Neural progenitor cell (in vitro differentiated cells): ENCODE measurements around the gene SMIM36. TPM values are rescaled to one million over a fixed set of nuclear protein-coding genes. Genes with fewer than 3 reads are reported as not detected.

ENCODE experiments used
- DNase-seq: peaks from one replicate; pipeline ENCODE4 v3.0.0-alpha.2; 2016; ENCODE audit warnings: low spot score
- H2AFZ ChIP-seq: fragments of 200-600 bp; sonication (generic); replicated peaks from 2 replicates; pipeline ENCODE4 v1.6.1; 2016; ENCODE audit warnings: antibody characterized with exemption
- H3F3A ChIP-seq: fragments of 200-600 bp; sonication (generic); 2 replicates; pipeline ENCODE4 v1.6.1; 2016; ENCODE audit warnings: antibody characterized with exemption, low read depth
- H3K27ac ChIP-seq: fragments of 200-600 bp; sonication (generic); 2 replicates; pipeline ENCODE4 v1.5.1; 2016; ENCODE audit warnings: mild to moderate bottlenecking
- H3K27me3 ChIP-seq: fragments of 200-600 bp; sonication (generic); 2 replicates; pipeline ENCODE4 v1.6.1; 2016; ENCODE audit warnings: mild to moderate bottlenecking, moderate library complexity
- H3K36me3 ChIP-seq: fragments of 200-600 bp; sonication (generic); 2 replicates; pipeline ENCODE4 v1.5.1; 2016
- H3K4me1 ChIP-seq: fragments of 200-600 bp; sonication (generic); 2 replicates; pipeline ENCODE4 v1.6.1; 2016; ENCODE audit warnings: mixed run types
- H3K4me2 ChIP-seq: fragments of 200-600 bp; sonication (generic); 2 replicates; pipeline ENCODE4 v1.6.1; 2016
- H3K4me3 ChIP-seq: fragments of 200-600 bp; sonication (generic); 2 replicates; pipeline ENCODE4 v1.5.1; 2016
- H3K79me2 ChIP-seq: fragments of 200-600 bp; sonication (generic); 2 replicates; pipeline ENCODE4 v1.6.1; 2016; ENCODE audit warnings: low read depth
- H3K9ac ChIP-seq: fragments of 200-600 bp; sonication (generic); 2 replicates; pipeline ENCODE4 v1.6.1; 2016
- H3K9me3 ChIP-seq: fragments of 200-600 bp; sonication (generic); 2 replicates; pipeline ENCODE4 v1.5.1; 2016; ENCODE audit warnings: low read depth
- H4K20me1 ChIP-seq: fragments of 200-600 bp; sonication (generic); 2 replicates; pipeline ENCODE4 v1.6.1; 2016; ENCODE audit warnings: low read depth
- H3K27ac Mint-ChIP-seq: 3 replicates; pipeline ENCODE4 v1.8.0; 2021; ENCODE audit warnings: mixed read lengths
- H3K27me3 Mint-ChIP-seq: 2 replicates; pipeline ENCODE4 v1.8.0; 2022; ENCODE audit warnings: low read depth, mild to moderate bottlenecking, inconsistent platforms, moderate library complexity, mixed read lengths; ENCODE audit not compliant: insufficient read depth
- H3K36me3 Mint-ChIP-seq: 3 replicates; pipeline ENCODE4 v1.8.0; 2021; ENCODE audit warnings: mixed read lengths
- H3K4me1 Mint-ChIP-seq: 3 replicates; pipeline ENCODE4 v1.8.0; 2021; ENCODE audit warnings: mixed read lengths
- H3K4me3 Mint-ChIP-seq: 3 replicates; pipeline ENCODE4 v1.8.0; 2021; ENCODE audit warnings: mild to moderate bottlenecking, moderate library complexity, mixed read lengths
- H3K9me3 Mint-ChIP-seq: 3 replicates; pipeline ENCODE4 v1.8.0; 2020; ENCODE audit warnings: mixed read lengths
- EZH2 ChIP-seq: fragments of 200-600 bp; sonication (generic); IDR thresholded peaks from 2 replicates; pipeline ENCODE4 v1.6.1; 2017; ENCODE audit warnings: antibody characterized with exemption, mild to moderate bottlenecking, moderate library complexity
- EZH2phosphoT487 ChIP-seq: fragments of 200-600 bp; sonication (generic); IDR thresholded peaks from 2 replicates; pipeline ENCODE4 v1.6.1; 2017; ENCODE audit warnings: antibody characterized with exemption
- total RNA-seq: library from RNA; depleted of rRNA; stranded (reverse); fragments of >200 nt; gene quantifications from 2 replicates; pipeline ENCODE4 v1.2.3, GENCODE V29; 2015; ENCODE audit warnings: low replicate concordance
- TF ChIP-seq, protein P1 (sequence below): fragments of 200-600 bp; sonication (generic); IDR thresholded peaks from 2 replicates; pipeline ENCODE4 v1.5.1; 2017; ENCODE audit warnings: antibody characterized with exemption, mild to moderate bottlenecking

SMIM36 gene
- total RNA-seq, 1 donor from 2014 or later, result not detected

DNA sequence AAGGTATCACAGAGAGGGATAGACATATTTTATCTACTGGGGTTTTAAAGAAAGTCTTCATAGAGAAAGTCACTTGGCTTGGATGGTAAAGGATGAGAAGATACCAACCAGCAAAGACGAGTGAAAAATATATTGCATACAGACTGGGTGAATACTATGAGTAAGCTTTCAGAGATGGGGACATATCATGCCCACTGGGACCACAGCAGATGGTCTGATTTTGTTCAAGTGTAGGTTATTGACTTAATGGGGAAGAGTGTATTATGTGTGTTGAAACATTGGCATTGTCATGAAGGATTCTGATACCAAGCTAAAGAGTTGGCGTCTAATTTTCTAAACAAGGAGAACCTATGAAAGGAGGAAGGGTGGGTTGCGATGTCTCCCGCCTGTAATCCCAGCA lies 75.8 kb downstream of the SMIM36 start:
- no peak for DNase-seq
- Histone ChIP-seq H3K4me1 (peaks cover 15% of the 10 kb centered on the region), H3K9ac (no peak overlapping the region), H3K9me3 (no peaks in the 10 kb centered on the region), H3K27me3 (no peaks in the 10 kb centered on the region), H2AFZ (no peak overlapping the region), H3K27ac (no peak overlapping the region), H4K20me1 (no peaks in the 10 kb centered on the region), H3K79me2 (no peaks in the 10 kb centered on the region), H3F3A (peaks cover 20% of the 10 kb centered on the region), H3K4me3 (no peak overlapping the region), H3K36me3 (no peaks in the 10 kb centered on the region), H3K4me2 (no peak overlapping the region)
- Mint-ChIP-seq H3K27me3 (peaks cover 4% of the 10 kb centered on the region), H3K4me3 (no peak overlapping the region), H3K36me3 (no peaks in the 10 kb centered on the region), H3K27ac (no peak overlapping the region), H3K9me3 (no peaks in the 10 kb centered on the region), H3K4me1 (peaks cover 27% of the 10 kb centered on the region)
- TF ChIP-seq EZH2phosphoT487 (no peak), EZH2 (no peak)
- TF ChIP-seq, protein P1, sequence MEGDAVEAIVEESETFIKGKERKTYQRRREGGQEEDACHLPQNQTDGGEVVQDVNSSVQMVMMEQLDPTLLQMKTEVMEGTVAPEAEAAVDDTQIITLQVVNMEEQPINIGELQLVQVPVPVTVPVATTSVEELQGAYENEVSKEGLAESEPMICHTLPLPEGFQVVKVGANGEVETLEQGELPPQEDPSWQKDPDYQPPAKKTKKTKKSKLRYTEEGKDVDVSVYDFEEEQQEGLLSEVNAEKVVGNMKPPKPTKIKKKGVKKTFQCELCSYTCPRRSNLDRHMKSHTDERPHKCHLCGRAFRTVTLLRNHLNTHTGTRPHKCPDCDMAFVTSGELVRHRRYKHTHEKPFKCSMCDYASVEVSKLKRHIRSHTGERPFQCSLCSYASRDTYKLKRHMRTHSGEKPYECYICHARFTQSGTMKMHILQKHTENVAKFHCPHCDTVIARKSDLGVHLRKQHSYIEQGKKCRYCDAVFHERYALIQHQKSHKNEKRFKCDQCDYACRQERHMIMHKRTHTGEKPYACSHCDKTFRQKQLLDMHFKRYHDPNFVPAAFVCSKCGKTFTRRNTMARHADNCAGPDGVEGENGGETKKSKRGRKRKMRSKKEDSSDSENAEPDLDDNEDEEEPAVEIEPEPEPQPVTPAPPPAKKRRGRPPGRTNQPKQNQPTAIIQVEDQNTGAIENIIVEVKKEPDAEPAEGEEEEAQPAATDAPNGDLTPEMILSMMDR, result no peak

GRCh38 chr17:55434721-55435120 lies 76.5 kb downstream of the SMIM36 start:
- H3K27me3 ChIP-seq, result no peaks in the 10 kb centered on the region
- Mint-ChIP-seq H3K9me3 (no peaks in the 10 kb centered on the region), H3K27me3 (peaks cover 4% of the 10 kb centered on the region), H3K27ac (no peak overlapping the region), H3K4me3 (no peak overlapping the region), H3K36me3 (no peaks in the 10 kb centered on the region), H3K4me1 (peaks cover 24% of the 10 kb centered on the region)
- H3K4me1 ChIP-seq, result peaks cover 15% of the 10 kb centered on the region
- no peak for DNase-seq
- TF ChIP-seq, protein P1, result no peak
- TF ChIP-seq EZH2phosphoT487, result no peak
- no peak for TF ChIP-seq EZH2
- H3K4me2 ChIP-seq, result no peak overlapping the region
- no peak overlapping the region for H2AFZ ChIP-seq
- no peaks in the 10 kb centered on the region for H3K79me2 ChIP-seq
- no peaks in the 10 kb centered on the region for H4K20me1 ChIP-seq
- H3F3A ChIP-seq, result peaks cover 20% of the 10 kb centered on the region
- no peak overlapping the region for H3K4me3 ChIP-seq
- H3K27ac ChIP-seq, result no peak overlapping the region
- no peak overlapping the region for H3K9ac ChIP-seq
- H3K36me3 ChIP-seq, result no peaks in the 10 kb centered on the region
- H3K9me3 ChIP-seq, result no peaks in the 10 kb centered on the region

DNA sequence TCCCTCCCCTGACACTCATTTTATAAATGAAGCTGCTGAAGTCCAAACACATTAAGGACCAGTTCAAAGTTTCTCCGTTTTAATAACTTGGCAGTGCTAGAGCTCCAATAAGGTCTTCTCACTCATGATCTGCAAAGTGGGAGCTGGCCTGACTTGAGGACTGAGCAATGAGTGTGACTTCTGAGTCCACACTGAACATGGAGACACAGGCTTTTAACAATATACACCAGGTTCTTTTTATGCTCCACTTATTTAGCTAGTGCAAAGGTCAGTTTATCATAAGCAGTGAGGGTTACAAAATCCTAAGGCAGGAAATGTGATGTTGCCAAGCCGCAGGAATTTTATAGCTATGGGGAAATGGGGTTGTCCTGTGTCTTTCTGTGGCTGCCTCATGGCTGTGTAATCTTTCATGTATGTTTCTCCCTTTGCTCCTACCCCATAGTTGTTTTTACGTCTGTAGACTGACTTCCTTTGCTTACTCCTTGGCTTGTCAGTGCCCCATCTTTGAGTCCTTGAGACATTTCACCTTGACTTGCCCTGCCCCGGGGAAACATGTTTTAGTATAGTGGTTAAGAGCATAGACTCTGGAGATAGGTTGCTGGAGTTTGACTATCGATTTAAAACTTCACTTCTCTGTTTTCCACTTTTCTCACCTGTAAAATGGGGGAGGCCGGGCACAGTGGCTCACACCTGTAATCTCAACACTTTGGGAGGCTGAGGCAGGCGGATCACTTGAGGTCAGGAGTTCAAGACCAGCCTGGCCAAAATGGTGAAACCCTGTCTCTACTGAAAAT lies 77.4 kb downstream of the SMIM36 start:
- Mint-ChIP-seq H3K4me3 (no peak overlapping the region), H3K27me3 (peaks cover 2% of the 10 kb centered on the region), H3K9me3 (no peaks in the 10 kb centered on the region), H3K4me1 (peaks cover 24% of the 10 kb centered on the region), H3K27ac (no peak overlapping the region), H3K36me3 (no peaks in the 10 kb centered on the region)
- TF ChIP-seq EZH2phosphoT487, result no peak
- TF ChIP-seq EZH2, result no peak
- TF ChIP-seq, protein P1, result no peak
- no peaks in the 10 kb centered on the region for H3K36me3 ChIP-seq
- peaks cover 20% of the 10 kb centered on the region for H3F3A ChIP-seq
- H3K79me2 ChIP-seq, result no peaks in the 10 kb centered on the region
- H3K27me3 ChIP-seq, result no peaks in the 10 kb centered on the region
- no peak for DNase-seq
- H3K4me1 ChIP-seq, result peaks cover 15% of the 10 kb centered on the region
- H2AFZ ChIP-seq, result peak overlapping the region; percentile 1
- H3K9me3 ChIP-seq, result no peaks in the 10 kb centered on the region
- no peaks in the 10 kb centered on the region for H4K20me1 ChIP-seq
- no peak overlapping the region for H3K4me2 ChIP-seq
- no peak overlapping the region for H3K27ac ChIP-seq
- no peak overlapping the region for H3K4me3 ChIP-seq
- no peak overlapping the region for H3K9ac ChIP-seq
